DOHH2 (cell line): ENCODE data around the gene PLA2G4A.

Experiments used
- H3F3A ChIP-seq: fragments of 200-600 bp; sonication (generic), shearing (Covaris generic); 2 replicates; pipeline ENCODE4 v1.6.0; 2016; ENCODE audit warnings: antibody characterized with exemption, mild to moderate bottlenecking; ENCODE audit not compliant: control insufficient read depth, insufficient read depth
- H3K27ac ChIP-seq: fragments of 200-600 bp; sonication (generic); 2 replicates; pipeline ENCODE4 v1.5.1; 2014; ENCODE audit warnings: low read depth, mild to moderate bottlenecking, low read length, moderate library complexity
- H3K27me3 ChIP-seq: fragments of 200-600 bp; sonication (generic); 2 replicates; pipeline ENCODE4 v1.6.1; 2014; ENCODE audit warnings: mild to moderate bottlenecking, low read length, mixed read lengths; ENCODE audit not compliant: control insufficient read depth
- H3K36me3 ChIP-seq: fragments of 200-600 bp; sonication (generic); 2 replicates; pipeline ENCODE4 v1.6.1; 2014; ENCODE audit warnings: mild to moderate bottlenecking, low read length, moderate library complexity, mixed read lengths; ENCODE audit not compliant: control insufficient read depth
- H3K4me1 ChIP-seq: fragments of 200-600 bp; sonication (generic); 2 replicates; pipeline ENCODE4 v1.6.1; 2014; ENCODE audit warnings: mild to moderate bottlenecking, low read length, mixed read lengths; ENCODE audit not compliant: control insufficient read depth
- H3K4me2 ChIP-seq: fragments of 200-600 bp; sonication (generic); 2 replicates; pipeline ENCODE4 v1.6.0; 2014; ENCODE audit warnings: mild to moderate bottlenecking, low read length, moderate library complexity
- H3K4me3 ChIP-seq: fragments of 200-600 bp; sonication (generic); 2 replicates; pipeline ENCODE4 v1.5.1; 2014; ENCODE audit warnings: mild to moderate bottlenecking, low read length, mixed read lengths
- H3K79me2 ChIP-seq: fragments of 200-600 bp; sonication (generic); 2 replicates; pipeline ENCODE4 v1.6.1; 2014; ENCODE audit warnings: mild to moderate bottlenecking, low read length, mixed read lengths; ENCODE audit not compliant: control insufficient read depth
- H3K9me2 ChIP-seq: fragments of 200-600 bp; sonication (generic); replicated peaks from 2 replicates; pipeline ENCODE4 v1.6.1; 2014; ENCODE audit warnings: mild to moderate bottlenecking, low read length, mixed read lengths; ENCODE audit not compliant: control insufficient read depth
- H3K9me3 ChIP-seq: fragments of 200-600 bp; sonication (generic); 2 replicates; pipeline ENCODE4 v1.6.1; 2014; ENCODE audit warnings: antibody characterized with exemption, low read length, mixed read lengths; ENCODE audit not compliant: control insufficient read depth, insufficient read depth
- H4K20me1 ChIP-seq: fragments of 200-600 bp; sonication (generic); 2 replicates; pipeline ENCODE4 v1.6.0; 2014; ENCODE audit warnings: low read depth, mild to moderate bottlenecking, antibody characterized with exemption, low read length, moderate library complexity; ENCODE audit not compliant: control insufficient read depth, insufficient read depth
- EZH2phosphoT487 ChIP-seq: fragments of 200-600 bp; sonication (generic); IDR thresholded peaks from 2 replicates; pipeline ENCODE4 v1.6.1; 2017; ENCODE audit warnings: borderline replicate concordance, mild to moderate bottlenecking, antibody characterized with exemption, low read length, moderate library complexity, mixed read lengths
- TF ChIP-seq, protein P1 (sequence below): fragments of 200-600 bp; sonication (generic); IDR thresholded peaks from one replicate; pipeline ENCODE4 v1.5.1; 2014; ENCODE audit warnings: antibody characterized with exemption, mild to moderate bottlenecking, low read depth, low read length; ENCODE audit not compliant: poor library complexity, severe bottlenecking

The PLA2G4A gene

DNA sequence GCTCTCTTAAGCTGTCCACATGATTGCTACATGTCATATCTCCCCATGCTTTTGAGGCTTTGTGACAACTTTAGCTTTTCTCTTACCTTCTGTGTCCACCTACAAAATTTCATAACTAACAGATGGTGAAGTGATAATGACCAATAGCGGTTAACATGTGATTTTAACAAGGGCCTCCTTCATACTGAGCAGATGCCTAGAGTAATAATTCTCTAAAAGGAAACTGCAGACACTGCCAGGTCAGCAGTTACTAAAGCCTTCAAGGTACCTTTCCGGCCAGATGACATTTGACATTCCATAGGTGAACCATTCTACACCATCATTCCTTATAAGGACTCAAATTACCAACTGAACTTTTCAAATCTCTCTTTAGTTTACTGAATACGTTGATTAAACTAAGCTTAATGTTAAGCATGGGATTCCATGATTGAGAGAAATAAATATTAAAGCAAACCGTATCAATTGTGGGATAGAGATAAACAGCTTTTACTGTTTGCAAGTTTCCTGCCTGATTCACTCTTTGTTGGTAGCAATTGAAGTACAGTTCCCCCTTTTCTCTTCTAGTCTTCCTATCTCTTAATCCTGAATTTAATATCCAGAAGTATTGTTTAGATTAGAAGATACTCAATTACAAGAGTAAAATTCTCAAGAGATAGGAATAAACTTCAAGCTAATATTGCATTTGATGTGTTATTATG, 205.1 kb downstream of the PLA2G4A start:
- no peak for TF ChIP-seq EZH2phosphoT487
- TF ChIP-seq, protein P1, sequence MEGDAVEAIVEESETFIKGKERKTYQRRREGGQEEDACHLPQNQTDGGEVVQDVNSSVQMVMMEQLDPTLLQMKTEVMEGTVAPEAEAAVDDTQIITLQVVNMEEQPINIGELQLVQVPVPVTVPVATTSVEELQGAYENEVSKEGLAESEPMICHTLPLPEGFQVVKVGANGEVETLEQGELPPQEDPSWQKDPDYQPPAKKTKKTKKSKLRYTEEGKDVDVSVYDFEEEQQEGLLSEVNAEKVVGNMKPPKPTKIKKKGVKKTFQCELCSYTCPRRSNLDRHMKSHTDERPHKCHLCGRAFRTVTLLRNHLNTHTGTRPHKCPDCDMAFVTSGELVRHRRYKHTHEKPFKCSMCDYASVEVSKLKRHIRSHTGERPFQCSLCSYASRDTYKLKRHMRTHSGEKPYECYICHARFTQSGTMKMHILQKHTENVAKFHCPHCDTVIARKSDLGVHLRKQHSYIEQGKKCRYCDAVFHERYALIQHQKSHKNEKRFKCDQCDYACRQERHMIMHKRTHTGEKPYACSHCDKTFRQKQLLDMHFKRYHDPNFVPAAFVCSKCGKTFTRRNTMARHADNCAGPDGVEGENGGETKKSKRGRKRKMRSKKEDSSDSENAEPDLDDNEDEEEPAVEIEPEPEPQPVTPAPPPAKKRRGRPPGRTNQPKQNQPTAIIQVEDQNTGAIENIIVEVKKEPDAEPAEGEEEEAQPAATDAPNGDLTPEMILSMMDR = no peak
- H4K20me1 ChIP-seq = no peaks in the 10 kb centered on the region
- H3K36me3 ChIP-seq = no peaks in the 10 kb centered on the region
- no peaks in the 10 kb centered on the region for H3K9me3 ChIP-seq
- no peaks in the 10 kb centered on the region for H3K4me1 ChIP-seq
- no peaks in the 10 kb centered on the region for H3F3A ChIP-seq
- no peaks in the 10 kb centered on the region for H3K9me2 ChIP-seq
- H3K79me2 ChIP-seq = no peaks in the 10 kb centered on the region
- no peak overlapping the region for H3K27ac ChIP-seq
- H3K4me2 ChIP-seq = no peak overlapping the region
- no peak overlapping the region for H3K4me3 ChIP-seq
- no peaks in the 10 kb centered on the region for H3K27me3 ChIP-seq

DNA sequence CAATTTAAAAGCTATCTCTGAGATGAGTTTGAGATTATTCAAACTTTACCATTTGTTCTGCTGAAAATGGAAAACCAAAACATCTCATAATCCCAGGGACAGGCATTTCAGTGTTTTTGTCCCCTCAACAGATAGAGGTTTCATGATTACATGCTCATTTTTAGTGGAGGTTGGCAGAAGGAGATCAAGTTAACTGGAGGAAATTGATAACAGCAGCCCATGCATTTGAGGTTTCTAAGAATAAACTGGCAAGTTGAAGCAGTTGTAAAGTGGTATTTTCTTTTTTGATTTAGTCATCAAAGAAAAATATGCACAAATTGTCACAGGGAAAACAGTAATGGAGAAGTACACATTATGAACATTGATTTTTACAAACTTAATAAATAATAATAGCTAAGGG, 205.8 kb downstream of the PLA2G4A start:
- no peaks in the 10 kb centered on the region for H3K36me3 ChIP-seq
- H3F3A ChIP-seq = no peaks in the 10 kb centered on the region
- TF ChIP-seq, protein P1 = no peak
- no peak for TF ChIP-seq EZH2phosphoT487
- H3K27ac ChIP-seq = no peak overlapping the region
- no peaks in the 10 kb centered on the region for H3K27me3 ChIP-seq
- H3K79me2 ChIP-seq = no peaks in the 10 kb centered on the region
- H3K4me1 ChIP-seq = no peaks in the 10 kb centered on the region
- H3K4me3 ChIP-seq = no peak overlapping the region
- H3K9me3 ChIP-seq = no peaks in the 10 kb centered on the region
- H4K20me1 ChIP-seq = no peaks in the 10 kb centered on the region
- no peaks in the 10 kb centered on the region for H3K9me2 ChIP-seq
- H3K4me2 ChIP-seq = no peak overlapping the region

DNA sequence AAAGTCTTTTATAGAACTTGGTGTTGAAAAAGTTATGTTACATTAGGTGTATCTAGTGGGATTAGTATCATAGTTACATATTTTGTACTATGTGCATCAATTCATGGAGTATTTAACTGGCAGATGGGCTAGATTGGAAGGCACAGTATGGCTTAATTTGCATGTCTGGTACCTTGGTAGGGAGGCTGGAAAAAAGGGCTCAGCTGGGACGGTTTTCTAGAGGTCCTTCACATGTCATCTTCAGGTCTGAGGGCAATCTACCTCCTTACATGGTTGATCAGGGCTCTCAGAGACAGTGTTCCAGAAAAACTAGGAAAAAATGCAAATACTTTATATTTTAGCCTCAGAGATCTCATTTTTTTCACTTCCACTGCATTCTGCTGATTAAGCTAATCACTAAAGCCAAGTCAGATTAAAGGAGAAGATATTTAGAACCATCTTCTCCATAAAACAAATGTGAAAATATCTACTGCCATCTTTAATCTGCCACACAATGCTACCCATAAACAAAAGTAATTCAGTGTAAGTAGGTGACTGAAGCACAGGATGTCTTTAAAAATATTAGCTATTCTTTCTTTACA, 209.3 kb downstream of the PLA2G4A start:
- no peak for TF ChIP-seq EZH2phosphoT487
- TF ChIP-seq, protein P1 = no peak
- Histone ChIP-seq H3K4me1 (no peaks in the 10 kb centered on the region), H3K36me3 (no peaks in the 10 kb centered on the region), H3K27ac (no peak overlapping the region), H3F3A (no peaks in the 10 kb centered on the region), H3K4me3 (no peak overlapping the region), H3K79me2 (no peaks in the 10 kb centered on the region), H4K20me1 (no peaks in the 10 kb centered on the region), H3K27me3 (no peaks in the 10 kb centered on the region), H3K9me2 (no peaks in the 10 kb centered on the region), H3K4me2 (no peak overlapping the region), H3K9me3 (no peaks in the 10 kb centered on the region)
